IMR-90 (cell line): ENCODE measurements around the gene AHDC1. TPM values are rescaled to one million over a fixed set of nuclear protein-coding genes. Genes with fewer than 3 reads are reported as not detected.

Experiments used
- ATAC-seq: fragments of 200-7000 bp; cut with Tn5 transposase; 2 replicates; pipeline ENCODE4 v1.9.1; 2020; ENCODE audit warnings: low read depth, mild to moderate bottlenecking, moderate library complexity
- BruUV-seq: library from RNA; stranded (reverse); fragments of 400-500 nt; replicated peaks from 2 replicates; lab custom pipeline; 2021; lab: Mats Ljungman, UMichigan
- CTCF ChIA-PET: fragments of 300-600 bp; formaldehyde crosslinking; extraction: SDS; loops from one replicate; lab custom pipeline; 2021; ENCODE audit warnings: antibody characterized with exemption; lab: Yijun Ruan, JAX
- POLR2A ChIA-PET: fragments of 300-600 bp; sonication (Branson Sonifier 250); formaldehyde crosslinking; loops from one replicate; lab custom pipeline; 2022; ENCODE audit warnings: antibody characterized with exemption; ENCODE audit not compliant: unreplicated experiment; lab: Charles Lee
- DNase-seq: peaks from one replicate; pipeline ENCODE4 v3.0.0; 2013
- H2AFZ ChIP-seq: replicated peaks from 2 replicates; pipeline ENCODE3; 2013; ENCODE audit warnings: low read length, mild to moderate bottlenecking; ENCODE audit not compliant: poor library complexity
- H2AK5ac ChIP-seq: 2 replicates; pipeline ENCODE4 v1.6.1; 2013; ENCODE audit warnings: low read depth, low read length, inconsistent platforms
- H2AK9ac ChIP-seq: replicated peaks from 2 replicates; pipeline ENCODE3; 2013; ENCODE audit warnings: mild to moderate bottlenecking, low read depth, low read length, moderate library complexity; ENCODE audit not compliant: poor library complexity
- H2BK120ac ChIP-seq: 2 replicates; pipeline ENCODE4 v1.6.1; 2013; ENCODE audit warnings: low read depth, low read length, inconsistent platforms
- H2BK15ac ChIP-seq: 3 replicates; pipeline ENCODE4 v1.6.1; 2013; ENCODE audit warnings: low read depth, low read length, inconsistent platforms
- H2BK20ac ChIP-seq: 2 replicates; pipeline ENCODE4 v1.6.1; 2013; ENCODE audit warnings: low read depth, mild to moderate bottlenecking, inconsistent platforms, low read length, moderate library complexity
- H2BK5ac ChIP-seq: 2 replicates; pipeline ENCODE4 v1.6.1; 2013; ENCODE audit warnings: mild to moderate bottlenecking, low read depth, low read length, inconsistent platforms; ENCODE audit not compliant: poor library complexity, severe bottlenecking
- H3K14ac ChIP-seq: replicated peaks from 2 replicates; pipeline ENCODE4 v1.6.1; 2013; ENCODE audit warnings: low read depth, low read length, inconsistent platforms
- H3K18ac ChIP-seq: 2 replicates; pipeline ENCODE4 v1.6.1; 2013; ENCODE audit warnings: low read depth, low read length, control low read depth
- H3K23ac ChIP-seq: 2 replicates; pipeline ENCODE4 v1.6.1; 2013; ENCODE audit warnings: low read depth, low read length, inconsistent platforms
- H3K27ac ChIP-seq: 2 replicates; pipeline ENCODE4 v1.5.1; 2013; ENCODE audit warnings: mild to moderate bottlenecking, control low read depth, low read length; ENCODE audit not compliant: insufficient read depth
- H3K27me3 ChIP-seq: 2 replicates; pipeline ENCODE4 v1.6.1; 2013; ENCODE audit warnings: low read length; ENCODE audit not compliant: control insufficient read depth, insufficient read depth
- H3K36me3 ChIP-seq: 2 replicates; pipeline ENCODE4 v1.6.1; 2013; ENCODE audit warnings: low read length, mixed read lengths; ENCODE audit not compliant: control insufficient read depth, insufficient read depth
- H3K4ac ChIP-seq: 2 replicates; pipeline ENCODE4 v1.6.1; 2013; ENCODE audit warnings: low read depth, low read length, inconsistent platforms
- H3K4me1 ChIP-seq: 2 replicates; pipeline ENCODE4 v1.6.1; 2013; ENCODE audit warnings: low read length, mixed read lengths; ENCODE audit not compliant: control insufficient read depth, insufficient read depth
- H3K4me2 ChIP-seq: 2 replicates; pipeline ENCODE4 v1.6.1; 2013; ENCODE audit warnings: low read depth, mild to moderate bottlenecking, control low read depth, low read length, moderate library complexity
- H3K4me3 ChIP-seq: 2 replicates; pipeline ENCODE4 v1.5.1; 2013; ENCODE audit warnings: low read depth, mild to moderate bottlenecking, control low read depth, low read length, moderate library complexity; ENCODE audit not compliant: insufficient read depth
- H3K56ac ChIP-seq: 2 replicates; pipeline ENCODE4 v1.6.1; 2013; ENCODE audit warnings: low read length, inconsistent platforms; ENCODE audit not compliant: insufficient read depth; ENCODE audit errors: extremely low read depth
- H3K79me1 ChIP-seq, 2 experiments: 2 replicates each; pipeline ENCODE4 v1.6.1; 2013; ENCODE audit warnings: low read length in 2 of 2, inconsistent platforms in 1 of 2, low read depth in 1 of 2
- H3K9ac ChIP-seq: 2 replicates; pipeline ENCODE4 v1.6.1; 2013; ENCODE audit warnings: low read depth, low read length, control low read depth
- H3K9me1 ChIP-seq: 2 replicates; pipeline ENCODE4 v1.6.1; 2013; ENCODE audit warnings: low read length, inconsistent platforms; ENCODE audit not compliant: insufficient read depth
- H3K9me3 ChIP-seq: 2 replicates; pipeline ENCODE4 v1.6.1; 2013; ENCODE audit warnings: low read length; ENCODE audit not compliant: control insufficient read depth, insufficient read depth
- H4K20me1 ChIP-seq: 2 replicates; pipeline ENCODE4 v1.6.1; 2013; ENCODE audit warnings: low read length, inconsistent platforms; ENCODE audit not compliant: insufficient read depth
- H4K5ac ChIP-seq: 2 replicates; pipeline ENCODE4 v1.6.1; 2013; ENCODE audit warnings: mild to moderate bottlenecking, low read depth, low read length, control low read depth
- H4K8ac ChIP-seq, 2 experiments: 2 replicates each; pipeline ENCODE4 v1.6.1; 2013; ENCODE audit warnings: low read depth in 2 of 2, low read length in 2 of 2, control low read depth in 1 of 2, inconsistent platforms in 1 of 2
- H4K91ac ChIP-seq: 2 replicates; pipeline ENCODE4 v1.6.1; 2013; ENCODE audit warnings: low read depth, low read length, inconsistent platforms; ENCODE audit not compliant: insufficient read depth
- BHLHE40 ChIP-seq: fragments of 150-350 bp; IDR thresholded peaks from 2 replicates; pipeline ENCODE4 v1.6.1; 2016; ENCODE audit warnings: mild to moderate bottlenecking, low read depth, low read length
- FOS ChIP-seq: fragments of 150-350 bp; IDR thresholded peaks from 2 replicates; pipeline ENCODE4 v1.6.1; 2016; ENCODE audit warnings: low read depth, low read length
- WGBS, 2 experiments: methylation state at CpG; one replicate each; pipeline versions ENCODE4 v1.1.5 to v1.1.7; 2013; ENCODE audit warnings: missing lambda C conversion rate in 2 of 2; ENCODE audit not compliant: insufficient read length in 1 of 2; ENCODE audit errors: extremely low coverage in 2 of 2; 5-methylcytosine and 5-hydroxymethylcytosine counted together
- dilution Hi-C: fragments of 300-500 bp; cut with HindIII; formaldehyde crosslinking; loops from one replicate; pipeline ENCODE4 v1.14.3; 2018; ENCODE audit warnings: low sequenced_read_pairs; ENCODE audit not compliant: unreplicated experiment
- in situ Hi-C: fragments of 300-500 bp; cut with MboI; formaldehyde crosslinking; loops from 3 replicates; pipeline ENCODE4 v1.14.3; 2019; ENCODE audit warnings: low sequenced_read_pairs, inconsistent platforms, mixed read lengths
- intact Hi-C: fragments of 100-400 bp; cut with micrococcal nuclease; formaldehyde crosslinking; loops from 2 replicates; pipeline ENCODE4 v1.10.0; 2022
- polyA plus RNA-seq, 3 experiments: library from polyadenylated mRNA; depleted of rRNA; stranded (reverse); fragments of >200 nt; gene quantifications; 2 replicates each; pipeline ENCODE4 v1.2.3, GENCODE V29; 2012; ENCODE audit warnings: low replicate concordance in 1 of 3
- total RNA-seq: library from RNA; depleted of rRNA; stranded (reverse); fragments of >200 nt; gene quantifications from 2 replicates; pipeline ENCODE4 v1.2.3, GENCODE V29; 2012

The AHDC1 gene
- total and polyA plus RNA-seq, 2 of the 4 experiments (the other 2 are of a cell fraction) = 2.0 to 11.6 TPM

GRCh38 chr1:27515626-27516025, 88.3 kb downstream of the AHDC1 start:
- H2BK20ac ChIP-seq = no peak overlapping the region
- H3K4me3 ChIP-seq = no peak overlapping the region
- no peak overlapping the region for H2BK120ac ChIP-seq
- H4K8ac ChIP-seq = no peak overlapping the region
- intact Hi-C loops (no loop called here), dilution Hi-C loops (no loop called here), in situ Hi-C loops (no loop called here)
- no peaks in the 10 kb centered on the region for H3K9me3 ChIP-seq
- no peaks in the 10 kb centered on the region for H3K79me1 ChIP-seq
- no TSS peak for BruUV-seq
- no peak overlapping the region for H4K5ac ChIP-seq
- H2AK5ac ChIP-seq = no peak overlapping the region
- H3K23ac ChIP-seq = no peak overlapping the region
- 0 out of 2 replicates have a peak, but pooled peaks cover 7% of the 10 kb centered on the region for H3K9me1 ChIP-seq
- ATAC-seq = no peak
- ChIA-PET POLR2A (no interaction called here), CTCF (no interaction called here)
- H2AFZ ChIP-seq = no peak overlapping the region
- WGBS, 2 experiments = no CpG with 5 or more reads among the region's 3 CpGs
- H4K91ac ChIP-seq = no peak overlapping the region
- H3K4me2 ChIP-seq = no peak overlapping the region
- no peak for DNase-seq
- no peak overlapping the region for H2BK15ac ChIP-seq
- H3K9ac ChIP-seq = no peak overlapping the region
- H3K4me1 ChIP-seq = no peaks in the 10 kb centered on the region; the same call in 1 of the 2 replicates
- H3K27me3 ChIP-seq = no peaks in the 10 kb centered on the region
- H3K4ac ChIP-seq = no peak overlapping the region
- no peak overlapping the region for H3K56ac ChIP-seq
- no peak for TF ChIP-seq BHLHE40
- TF ChIP-seq FOS = no peak
- no peaks in the 10 kb centered on the region for H4K20me1 ChIP-seq
- H2BK5ac ChIP-seq = no peak overlapping the region
- H2AK9ac ChIP-seq = no peak overlapping the region
- no peaks in the 10 kb centered on the region for H3K36me3 ChIP-seq
- H3K18ac ChIP-seq = no peak overlapping the region
- H3K27ac ChIP-seq = no peak overlapping the region
- no peak overlapping the region for H3K14ac ChIP-seq
